SK-MEL-5 (cell line): ENCODE data around the gene GMDS. TPM values are rescaled to one million over a fixed set of nuclear protein-coding genes. Genes with fewer than 3 reads are reported as not detected.

Source experiments
- DNase-seq: peaks from one replicate; pipeline ENCODE4 v3.0.0-alpha.2; 2016; ENCODE audit warnings: low read depth, low spot score
- in situ Hi-C: cut with HindIII; loops from 2 replicates; pipeline ENCODE4 v1.10.0; 2016; ENCODE audit warnings: low sequenced_read_pairs, high pct_unique_total_duplicates, low pct_unique_long_range_greater_than_20kb
- total RNA-seq: library from RNA; depleted of rRNA; stranded (reverse); fragments of >200 nt; shearing (Covaris generic); gene quantifications from 2 replicates; pipeline ENCODE4 v1.2.3, GENCODE V29; 2014

The GMDS gene
- total RNA-seq, 1 experiment from 2014 or later = 23.6 TPM

DNA sequence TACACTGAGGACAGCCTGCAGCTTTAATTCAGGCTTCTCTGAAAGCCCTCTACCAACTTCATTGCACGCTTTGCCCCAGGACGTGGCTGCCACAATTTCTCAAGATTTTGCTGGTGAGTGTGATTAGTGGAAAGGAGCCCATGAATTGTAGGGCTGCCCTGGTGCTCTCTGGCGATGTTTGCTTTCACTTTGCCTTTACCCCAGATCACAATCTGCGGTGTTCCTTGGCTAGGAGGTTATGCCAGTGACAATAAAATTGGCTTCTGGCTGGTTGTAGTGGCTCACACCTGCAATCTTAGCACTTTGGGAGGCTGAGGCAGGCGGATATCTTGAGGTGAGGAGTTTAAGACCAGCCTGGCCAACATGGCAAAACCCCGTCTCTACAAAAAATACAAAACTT is 496.4 kb downstream of the GMDS start:
- in situ Hi-C loops = no loop called here
- no peak for DNase-seq

DNA sequence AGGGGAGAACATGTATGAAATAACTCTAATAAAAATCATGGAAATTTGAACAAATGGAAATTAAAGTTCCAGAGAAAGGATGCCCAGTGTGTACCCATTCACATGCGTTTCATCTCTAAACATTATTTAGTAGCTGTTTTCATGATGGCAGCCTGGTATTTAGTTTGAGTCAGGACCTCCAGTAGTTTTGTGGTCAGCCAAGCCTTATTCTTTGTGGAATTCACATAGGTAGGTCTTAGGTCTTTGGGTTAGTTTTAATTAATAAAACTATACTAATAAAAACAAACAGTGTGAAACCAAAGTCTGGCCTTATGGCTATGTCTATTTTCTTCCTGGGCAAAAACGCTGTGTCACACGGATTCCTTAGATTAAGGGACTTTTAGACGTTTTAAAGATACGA is 497.9 kb downstream of the GMDS start:
- in situ Hi-C loops = no loop called here

DNA sequence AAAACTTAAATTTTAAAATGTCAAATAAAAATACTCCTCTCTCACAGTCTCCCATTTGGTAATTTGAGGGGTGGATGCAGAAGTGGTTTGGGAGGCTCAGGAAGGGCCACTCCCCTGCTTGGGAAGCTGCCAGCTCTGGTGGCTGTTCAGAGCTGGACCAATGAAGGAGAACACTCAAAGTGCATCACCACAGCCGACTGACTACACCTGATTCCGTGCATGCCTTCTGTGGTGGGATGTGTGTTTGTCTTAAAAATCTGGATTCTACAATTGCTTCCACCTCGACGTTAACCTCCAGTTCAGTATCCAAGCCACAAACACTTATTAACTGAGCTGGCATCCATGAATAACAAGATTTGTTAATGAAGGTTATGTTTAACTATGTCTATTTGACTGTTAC is 498.4 kb downstream of the GMDS start:
- in situ Hi-C loops = no loop called here
- no peak for DNase-seq

More for the DNA sequence above, 497.9 kb downstream of the GMDS start:
- DNase-seq = no peak

DNA sequence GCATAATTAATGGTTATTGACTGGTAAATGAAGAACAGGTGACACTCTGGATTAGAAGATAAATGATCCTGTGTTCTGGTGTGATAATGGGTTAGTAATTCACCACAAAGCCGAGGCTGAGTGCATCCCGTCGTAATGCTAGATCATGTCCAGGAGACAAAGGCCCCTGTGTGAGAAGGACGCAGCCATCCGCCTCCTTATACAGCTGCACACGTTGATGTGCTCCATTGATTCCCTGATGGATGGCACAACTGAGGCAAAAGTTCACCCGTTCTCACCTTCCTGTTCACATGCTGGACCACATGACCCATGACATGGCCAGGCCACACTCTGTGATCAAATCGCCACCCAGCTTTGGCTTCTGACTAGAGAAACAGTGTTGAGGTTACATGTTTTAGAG is 499.6 kb downstream of the GMDS start:
- DNase-seq = peak; percentile 95
- in situ Hi-C loops = no loop called here

DNA sequence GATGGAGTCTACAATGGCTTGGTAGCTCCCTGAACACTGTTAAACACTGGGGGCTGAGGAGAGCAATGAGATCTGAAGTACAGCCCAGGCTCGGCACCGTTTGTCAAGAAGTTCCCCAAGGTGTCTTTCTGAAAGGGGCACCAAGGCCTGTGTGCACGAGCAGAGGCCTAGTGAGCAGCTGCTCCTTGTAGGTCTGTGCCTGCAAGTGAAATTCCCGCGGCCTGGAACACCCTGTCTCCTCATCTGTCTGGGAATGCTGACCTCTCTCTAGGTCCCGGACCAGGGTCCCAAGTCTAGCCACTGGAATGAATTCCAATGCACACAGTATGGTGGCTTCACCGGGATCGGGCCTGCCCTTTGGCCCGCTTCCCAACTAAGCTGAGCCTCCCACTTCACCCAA is 500.9 kb downstream of the GMDS start:
- in situ Hi-C loops = no loop called here
- DNase-seq = no peak

DNA sequence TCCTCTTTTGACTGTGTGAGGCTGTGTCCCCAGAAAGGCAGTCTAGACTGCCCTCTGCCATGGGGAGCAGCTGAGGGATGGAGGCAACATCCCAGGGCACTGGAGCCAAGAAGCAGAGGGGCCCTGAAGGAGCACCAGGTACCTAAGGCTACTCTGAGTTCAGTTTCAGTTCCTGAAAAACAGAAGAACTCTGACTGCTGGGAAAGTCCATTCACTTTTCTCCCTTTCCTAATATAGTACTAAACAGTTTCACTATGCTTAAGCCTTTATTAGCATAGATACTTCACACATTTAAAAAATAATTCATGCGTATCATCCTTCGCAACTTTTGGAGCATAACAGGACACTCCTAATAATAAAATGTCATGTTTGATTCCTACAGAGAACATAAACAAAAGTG is 505.7 kb downstream of the GMDS start:
- in situ Hi-C loops = no loop called here
- no peak for DNase-seq

DNA sequence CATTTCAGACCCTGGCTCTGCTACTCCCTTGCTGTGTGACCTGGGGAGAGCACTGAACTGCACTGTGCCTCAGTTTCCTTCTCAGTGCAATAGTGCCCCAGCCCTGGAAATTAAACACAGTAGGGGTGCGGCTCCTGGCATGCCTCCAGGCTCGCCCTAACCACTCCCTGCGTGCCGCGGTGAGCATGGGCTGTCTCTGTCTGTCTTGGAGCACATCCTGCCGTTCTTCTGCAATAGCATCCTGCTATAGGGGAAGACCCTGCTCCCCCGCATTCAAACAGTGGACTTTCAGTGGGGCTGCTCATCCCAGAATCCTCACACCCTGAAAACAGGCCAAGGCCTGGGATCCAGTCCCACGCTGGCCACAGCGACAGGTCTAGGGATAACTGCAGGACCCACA is 506.2 kb downstream of the GMDS start:
- in situ Hi-C loops = no loop called here

DNA sequence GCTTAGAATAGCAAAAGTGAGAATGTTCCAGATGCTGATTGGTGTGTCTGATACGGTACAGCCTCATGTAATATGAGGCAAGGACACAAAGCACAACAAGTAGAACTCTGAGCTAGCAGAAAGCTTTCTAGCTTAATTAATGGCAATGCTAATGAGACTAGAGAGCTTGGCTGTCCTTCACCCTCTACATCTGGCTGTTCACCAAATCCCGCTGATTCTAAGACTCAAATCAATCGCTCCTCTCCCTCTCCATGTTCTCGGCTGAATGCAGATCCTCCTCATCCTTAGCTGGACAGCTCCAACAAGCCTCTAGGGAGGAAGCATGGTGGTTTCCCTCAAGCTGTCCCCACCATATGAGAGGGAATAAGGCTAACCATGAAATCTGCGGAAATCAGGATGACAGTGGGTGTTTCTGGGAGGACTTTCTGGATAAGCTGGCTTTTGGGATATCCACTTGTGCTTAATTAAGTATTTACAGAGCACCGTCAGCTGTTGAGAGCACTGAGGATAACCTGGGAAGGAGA is 506.8 kb downstream of the GMDS start:
- in situ Hi-C loops = no loop called here
- DNase-seq = no peak

More for the DNA sequence above, 506.2 kb downstream of the GMDS start:
- DNase-seq = no peak

DNA sequence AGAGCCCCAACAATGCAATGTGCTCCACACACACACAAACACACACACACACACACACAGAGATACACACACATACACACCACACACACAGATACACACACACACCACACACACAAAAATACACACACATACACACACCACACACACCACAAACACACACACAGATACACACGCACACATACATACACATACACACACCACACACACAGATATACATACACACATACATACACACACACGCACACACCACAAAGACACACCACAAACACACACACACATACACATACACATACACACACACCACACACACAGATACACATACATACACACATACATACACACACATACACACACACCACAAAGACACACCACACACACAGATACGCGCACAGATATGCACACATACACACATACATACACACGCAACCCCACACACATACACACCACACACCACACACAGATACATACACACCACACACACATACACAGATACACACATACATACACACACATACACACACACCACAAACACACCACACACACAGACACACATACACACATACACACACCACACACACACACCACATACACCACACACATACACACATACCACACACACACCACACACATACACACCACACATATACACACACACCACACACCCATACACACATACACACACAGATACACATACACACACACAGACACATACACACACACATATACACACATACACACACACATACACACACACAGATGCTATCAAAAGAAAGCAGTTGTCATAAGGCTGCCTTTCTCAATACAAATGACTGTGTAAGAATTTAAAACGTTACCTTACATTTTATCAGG is 507.7 kb downstream of the GMDS start:
- in situ Hi-C loops = no loop called here
- no peak for DNase-seq

DNA sequence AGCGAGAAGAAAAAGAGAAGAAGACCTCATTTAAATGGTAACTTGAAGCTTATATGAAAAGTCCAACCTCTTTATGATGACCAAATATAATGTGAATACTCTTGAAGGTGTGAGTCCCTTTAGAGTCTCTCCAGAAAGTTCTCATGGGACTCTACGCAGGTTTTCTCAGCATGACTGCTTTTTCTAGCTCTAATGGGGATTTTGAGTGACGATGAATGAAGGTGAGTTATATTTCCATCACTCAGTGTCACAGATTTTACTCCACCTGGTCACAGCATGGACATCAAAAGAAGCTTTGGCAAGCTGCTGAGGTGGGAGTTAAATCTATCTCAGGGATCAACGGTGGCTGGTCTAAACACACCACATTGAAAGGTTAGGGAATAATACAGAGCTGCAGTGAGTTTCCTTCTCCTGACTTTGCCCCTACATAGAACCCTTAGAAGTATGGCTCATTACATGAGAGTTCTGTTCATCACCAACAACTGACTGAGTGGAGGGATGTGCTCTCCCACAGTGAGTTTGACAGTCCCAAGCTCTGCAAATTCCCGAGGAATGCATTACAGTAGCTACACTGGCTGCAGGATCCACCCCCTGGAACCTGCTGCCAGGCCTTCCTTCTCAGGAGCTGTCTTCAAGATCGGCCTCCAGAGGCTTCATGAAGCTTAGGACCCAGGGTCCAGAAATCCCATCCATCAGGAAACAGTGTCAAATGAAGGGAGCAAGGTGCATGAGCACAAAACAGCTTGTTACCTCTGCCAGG is 508.9 kb downstream of the GMDS start:
- in situ Hi-C loops = no loop called here
- no peak for DNase-seq

DNA sequence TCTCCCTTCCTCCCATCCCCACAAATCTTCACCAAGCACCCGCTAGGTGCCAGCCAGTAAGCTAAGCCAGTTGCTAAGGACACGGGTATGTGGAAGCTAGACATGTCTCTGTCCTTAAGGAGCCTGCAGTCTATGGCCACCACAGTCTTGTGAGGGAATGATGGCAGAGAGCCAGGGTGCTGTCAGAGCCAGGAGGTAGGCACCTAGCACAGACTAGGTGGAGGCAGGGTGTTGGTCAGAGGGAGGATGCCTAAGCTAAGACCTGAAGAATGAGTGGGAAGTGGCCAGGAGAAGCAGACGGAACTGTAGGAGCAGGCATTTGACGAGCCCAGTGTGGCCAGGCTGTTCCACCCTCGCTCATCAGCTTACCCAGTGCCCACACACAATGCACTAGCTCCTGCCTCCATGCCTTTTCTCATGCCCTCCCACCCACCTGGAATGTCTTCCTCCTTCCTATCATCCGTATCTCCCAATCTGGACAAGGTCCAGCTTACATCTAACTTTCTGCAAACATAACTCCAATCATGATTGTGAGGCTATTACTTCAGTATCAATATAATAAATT is 510.1 kb downstream of the GMDS start:
- no peak for DNase-seq
- in situ Hi-C loops = no loop called here

DNA sequence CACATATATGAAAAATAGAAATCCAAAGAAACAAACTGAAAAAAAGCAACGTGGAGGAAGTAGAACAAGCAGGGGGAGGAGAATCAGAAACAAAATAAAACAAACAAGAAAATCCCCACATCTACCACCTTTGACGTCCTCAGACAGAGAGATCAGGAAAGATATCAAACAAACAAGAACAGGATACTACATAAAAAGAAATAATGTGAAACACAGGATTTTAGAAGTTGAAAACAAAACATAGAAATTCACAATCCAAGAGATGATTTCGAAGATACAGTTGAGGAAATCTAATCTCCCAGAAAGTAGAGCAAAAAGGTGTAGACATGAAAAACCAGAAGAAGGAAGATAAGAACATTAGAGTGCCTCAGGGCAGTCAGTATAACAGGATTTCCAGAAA is 514.5 kb downstream of the GMDS start:
- in situ Hi-C loops = no loop called here
- no peak for DNase-seq

DNA sequence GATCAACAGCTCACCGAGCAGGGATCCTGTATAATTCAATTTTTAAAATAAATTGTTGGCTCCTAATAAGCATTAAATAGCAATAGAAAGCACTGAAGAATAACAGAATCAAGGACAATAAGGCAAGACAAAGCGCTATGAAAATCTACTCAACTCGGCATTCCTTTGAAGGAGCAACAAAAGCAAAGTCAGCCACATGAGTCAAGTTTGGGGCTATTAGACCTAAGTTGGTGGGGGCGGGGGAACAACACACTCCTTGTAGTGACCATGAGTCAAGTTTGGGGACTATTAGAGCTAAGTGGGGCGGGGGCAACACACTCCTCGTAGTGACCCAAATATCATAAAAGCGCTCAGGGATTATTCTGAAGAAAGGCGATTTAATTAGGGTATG is 515.7 kb downstream of the GMDS start:
- in situ Hi-C loops = no loop called here
- no peak for DNase-seq

DNA sequence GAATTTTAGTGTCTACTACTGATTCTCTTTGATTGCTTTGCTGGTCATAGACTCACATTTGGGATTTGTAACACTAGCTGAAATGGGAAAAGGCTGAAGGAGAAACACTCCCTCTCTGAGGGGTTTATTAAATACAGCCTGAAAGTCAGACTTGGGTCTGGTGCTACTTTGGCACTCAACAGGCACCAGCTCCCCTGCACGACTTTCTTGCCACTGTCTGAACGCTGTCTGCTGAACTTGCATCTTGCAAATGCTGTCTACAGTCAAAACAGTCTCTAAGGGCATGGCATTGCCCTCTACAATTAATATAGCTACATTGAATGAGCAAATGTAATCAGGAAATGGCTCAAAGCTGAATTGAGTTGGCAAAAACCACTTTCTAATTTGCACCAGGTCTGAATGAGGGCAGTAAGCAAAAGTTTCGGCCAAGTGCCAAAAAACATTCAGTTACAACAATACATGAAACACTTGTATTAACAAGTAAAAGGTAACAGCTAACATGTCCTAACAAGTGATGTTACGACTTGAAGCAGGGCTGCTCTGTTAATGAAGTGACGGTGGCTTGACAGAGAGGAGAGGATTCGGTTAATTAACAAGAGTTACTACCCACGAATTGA is 516.2 kb downstream of the GMDS start:
- DNase-seq = no peak
- in situ Hi-C loops = no loop called here

DNA sequence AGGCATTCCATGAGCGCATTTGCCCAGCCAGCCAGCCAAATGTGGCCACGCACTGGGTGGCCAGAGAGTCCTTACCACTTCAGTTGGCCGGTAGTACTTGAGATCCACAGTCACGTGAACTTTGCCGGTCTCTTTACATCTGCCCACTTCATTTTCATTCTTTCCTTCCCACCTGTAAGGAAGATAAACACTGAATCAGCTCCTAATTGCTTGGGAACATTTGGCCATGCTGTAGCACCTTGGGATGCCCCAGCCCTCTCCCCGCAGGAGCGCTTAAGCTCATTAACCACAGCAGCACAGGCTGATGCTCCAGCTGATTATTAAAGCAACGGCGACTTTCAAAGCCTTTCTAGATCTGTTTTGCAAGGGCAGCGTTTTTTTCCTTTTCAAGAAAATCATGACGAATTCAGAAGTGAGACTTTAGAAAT is 519.0 kb downstream of the GMDS start:
- in situ Hi-C loops = no loop called here
- DNase-seq = no peak

DNA sequence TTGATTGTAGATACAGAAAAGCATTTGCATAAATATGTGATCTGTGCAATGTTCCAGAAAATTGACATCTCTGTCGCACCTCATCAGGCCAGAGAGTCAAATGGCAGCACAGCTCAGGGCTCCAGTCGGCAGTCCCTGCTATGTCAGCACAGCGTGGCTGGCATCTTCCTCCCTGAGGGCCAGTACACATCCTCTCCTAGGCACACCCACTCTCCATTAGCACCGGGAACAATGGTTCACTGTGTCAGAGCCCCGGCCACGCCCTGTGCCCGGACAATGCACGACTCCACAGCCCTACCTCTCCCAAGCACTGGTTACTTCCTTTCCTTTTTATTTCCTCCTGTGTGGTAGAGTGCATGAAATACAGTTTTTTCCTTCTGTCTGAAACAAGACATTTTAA is 520.8 kb downstream of the GMDS start:
- in situ Hi-C loops = no loop called here
- peak; percentile 89 for DNase-seq

DNA sequence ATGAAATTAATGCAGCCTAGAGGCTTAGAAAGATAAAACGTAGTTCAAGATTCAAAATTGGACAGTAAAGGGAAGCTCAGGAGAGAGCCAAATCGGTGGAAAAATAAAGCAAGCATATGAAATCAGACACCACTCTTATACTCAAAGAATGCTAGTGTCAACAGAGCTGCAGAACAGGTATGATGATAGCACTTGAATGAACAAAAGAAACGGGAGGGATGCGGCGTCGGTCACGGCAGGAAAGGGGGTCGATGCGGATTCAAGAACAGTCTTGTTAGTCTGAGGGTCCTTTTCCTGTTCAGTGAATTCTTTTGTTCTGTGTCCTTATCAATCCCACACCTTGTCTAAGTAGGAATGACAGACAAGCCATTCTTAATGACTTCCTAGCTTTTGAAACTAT is 521.3 kb downstream of the GMDS start:
- in situ Hi-C loops = no loop called here
- no peak for DNase-seq

DNA sequence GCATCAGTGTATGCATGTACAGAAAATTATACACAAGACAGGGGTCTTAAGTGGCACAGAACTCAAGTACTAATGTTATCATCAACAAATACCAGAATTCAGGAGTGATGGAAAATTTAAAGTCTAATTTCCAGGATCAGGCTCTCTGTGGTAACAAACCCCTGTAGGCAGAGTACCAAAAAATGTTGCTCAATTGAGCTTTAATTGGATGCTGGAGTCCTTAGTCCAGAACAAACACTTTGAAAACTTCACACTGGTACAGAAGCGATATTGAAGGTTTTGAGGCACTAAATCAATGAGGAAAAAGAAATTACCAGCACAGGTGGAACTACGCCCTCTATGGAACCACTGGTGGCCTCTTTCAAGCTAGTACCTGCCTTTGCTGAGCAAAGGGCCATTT is 522.6 kb downstream of the GMDS start:
- in situ Hi-C loops = no loop called here
- DNase-seq = no peak
